Measurements from ENCODE around the gene INSRR.

INSRR gene

DNA sequence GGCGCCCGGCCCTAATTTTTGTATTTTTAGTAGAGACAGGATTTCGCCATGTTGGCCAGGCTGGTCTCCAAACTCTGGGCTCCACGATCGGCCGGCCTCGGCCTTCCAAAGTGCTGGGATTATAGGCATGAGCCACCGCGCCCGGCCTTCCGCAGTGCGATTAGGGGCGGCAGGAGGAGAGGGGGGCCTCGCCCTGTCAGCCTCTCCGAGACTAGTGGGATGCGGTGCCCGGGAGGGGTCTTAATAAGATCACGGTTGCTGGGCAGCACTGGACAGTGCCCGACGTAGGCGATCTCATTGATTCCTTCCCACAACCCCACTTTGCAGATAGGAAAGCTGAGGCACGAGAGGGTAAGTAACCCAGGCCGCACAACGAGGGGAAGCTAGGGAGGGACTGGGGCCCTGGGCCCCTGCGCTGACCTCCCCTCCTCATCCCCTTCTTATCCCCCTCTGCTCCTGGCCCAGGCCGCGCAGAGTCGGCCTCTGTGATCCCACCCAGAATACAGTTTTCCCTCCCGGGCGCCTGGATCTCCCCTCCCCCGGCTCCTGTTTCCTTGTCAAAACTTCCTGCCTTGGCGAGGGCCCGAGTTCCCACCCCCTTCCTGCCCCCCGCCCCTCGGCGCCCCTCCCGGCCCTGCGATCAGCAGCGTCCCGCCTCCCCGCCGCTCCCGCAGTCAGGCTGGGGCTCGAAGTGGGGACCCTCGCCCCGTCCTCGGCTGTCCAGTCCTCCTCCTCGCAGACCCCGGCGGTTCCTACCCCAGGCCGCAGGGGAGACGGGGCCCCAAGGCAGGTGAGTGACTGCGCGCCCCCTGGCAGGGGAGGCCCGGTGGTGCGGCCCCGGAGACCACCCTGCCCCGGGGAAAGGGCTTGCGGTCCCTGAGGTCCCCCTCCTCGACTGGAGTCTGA lies 34.4 kb upstream of the INSRR start, which contains the start of gene PEAR1:
Gene PEAR1 (plus strand): TSS at position 671 of the 906 bp plus-strand sequence. CDS start 10,209 bp downstream, outside the sequence.
- no peak for DNase-seq

- DNase-seq = peak; percentile 84
Observed at GRCh38 chr1:156892190-156893047, 33.5 kb upstream of the INSRR start.

- peak; percentile 46 for DNase-seq
Observed at GRCh38 chr1:156889802-156890580, 31.1 kb upstream of the INSRR start.

DNA sequence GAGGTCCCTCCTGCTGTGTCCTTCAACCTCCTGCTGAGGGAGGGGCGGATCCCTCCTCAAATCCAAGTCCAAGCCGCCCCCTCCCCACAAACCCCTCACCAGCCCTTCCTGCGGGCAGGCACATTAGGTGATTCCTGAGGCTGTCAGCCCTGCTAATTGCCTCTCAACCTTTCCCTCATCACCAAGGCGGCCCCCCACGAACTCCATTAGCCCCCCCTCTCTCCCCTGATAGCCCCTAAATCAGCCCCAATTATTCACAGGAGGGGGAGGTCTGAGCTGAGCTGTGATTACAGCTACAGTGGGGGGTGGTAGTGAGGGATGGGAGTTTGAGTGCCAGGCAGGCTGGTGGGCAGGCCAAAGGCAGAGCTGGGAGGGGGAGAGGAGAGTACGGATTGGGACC lies 28.8 kb upstream of the INSRR start:
- DNase-seq = no peak

- no peak for DNase-seq
Observed at GRCh38 chr1:156887317-156887716, 28.4 kb upstream of the INSRR start.

DNA sequence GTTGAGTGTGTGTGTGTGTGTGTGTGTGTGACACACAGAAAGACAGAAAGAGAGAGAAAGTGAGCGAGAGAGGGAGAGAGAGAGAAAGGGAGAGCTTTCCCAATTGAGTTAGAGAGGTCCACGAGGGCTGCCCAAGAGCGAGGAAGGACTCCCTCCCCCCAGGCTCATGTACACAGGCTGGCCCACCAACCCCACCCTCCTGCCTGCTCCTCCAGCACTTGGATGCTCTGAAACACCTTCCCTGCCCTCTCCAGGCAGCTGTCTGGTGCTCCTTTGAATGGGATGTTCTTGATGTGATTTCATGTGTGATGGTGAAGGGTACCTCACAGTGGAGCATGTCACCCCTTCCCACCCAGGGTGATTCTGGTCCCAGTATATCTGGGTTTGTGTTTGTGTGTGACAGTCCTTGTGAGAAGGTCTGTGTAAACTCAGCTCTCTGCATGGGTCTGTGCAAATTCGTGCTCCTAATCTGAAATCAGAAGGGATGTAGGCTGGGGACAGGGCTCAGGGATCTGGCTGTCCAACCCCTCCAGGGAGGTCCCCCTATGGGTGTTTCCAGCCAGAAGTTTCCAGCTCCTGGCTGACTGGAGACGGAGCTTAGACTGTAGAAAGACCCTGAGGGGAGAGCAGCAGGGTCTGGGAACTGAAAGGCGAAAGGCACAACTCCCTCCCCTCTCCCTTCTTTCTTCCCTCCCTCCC lies 27.8 kb upstream of the INSRR start:
- DNase-seq = no peak

GRCh38 chr1:156885880-156886355 lies 27.0 kb upstream of the INSRR start:
- DNase-seq = no peak

- no peak for DNase-seq
Observed at GRCh38 chr1:156885314-156885713, 26.4 kb upstream of the INSRR start.

- DNase-seq = no peak
Observed at GRCh38 chr1:156884560-156885184, 25.8 kb upstream of the INSRR start.

DNA sequence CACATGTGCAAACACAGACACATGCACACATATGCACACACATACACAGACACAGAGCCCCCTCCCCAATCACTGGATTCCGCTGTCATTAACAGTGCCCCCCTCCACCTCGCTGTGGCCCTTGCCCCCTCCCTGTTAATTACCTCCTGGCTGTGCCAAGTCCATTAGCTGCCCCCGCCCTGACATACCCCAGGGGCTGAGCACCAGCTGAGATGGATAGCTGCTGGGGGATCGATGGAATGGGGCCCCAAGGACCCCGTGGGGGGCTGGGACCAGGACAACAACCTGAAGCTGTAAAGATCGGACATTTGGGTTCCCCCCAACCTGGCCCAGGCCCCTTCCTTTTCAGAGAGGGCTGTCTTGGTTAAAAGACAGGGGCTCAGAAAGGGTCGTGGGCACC lies 25.0 kb upstream of the INSRR start:
- no peak for DNase-seq

- no peak for DNase-seq
Observed at GRCh38 chr1:156882543-156882942, 23.6 kb upstream of the INSRR start.

DNA sequence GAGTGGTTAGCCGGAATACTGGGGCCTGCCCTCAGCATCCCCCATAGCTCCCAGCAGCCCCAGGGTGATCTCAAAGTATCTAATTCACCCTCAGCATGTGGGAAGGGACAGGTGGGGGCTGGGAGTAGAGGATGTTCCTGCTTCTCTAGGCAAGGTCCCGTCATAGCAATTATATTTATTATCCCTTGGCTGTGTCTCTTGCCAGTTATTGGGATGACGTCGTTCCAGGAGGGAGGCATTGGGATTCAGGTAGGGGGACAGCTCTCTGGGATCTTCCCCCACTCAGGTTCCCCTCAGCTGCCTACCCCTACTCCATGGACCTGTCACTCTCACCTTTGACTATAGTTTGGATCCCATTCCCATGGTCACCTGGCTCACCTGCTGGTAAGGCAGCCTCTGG lies 22.7 kb upstream of the INSRR start:
- DNase-seq = no peak

DNA sequence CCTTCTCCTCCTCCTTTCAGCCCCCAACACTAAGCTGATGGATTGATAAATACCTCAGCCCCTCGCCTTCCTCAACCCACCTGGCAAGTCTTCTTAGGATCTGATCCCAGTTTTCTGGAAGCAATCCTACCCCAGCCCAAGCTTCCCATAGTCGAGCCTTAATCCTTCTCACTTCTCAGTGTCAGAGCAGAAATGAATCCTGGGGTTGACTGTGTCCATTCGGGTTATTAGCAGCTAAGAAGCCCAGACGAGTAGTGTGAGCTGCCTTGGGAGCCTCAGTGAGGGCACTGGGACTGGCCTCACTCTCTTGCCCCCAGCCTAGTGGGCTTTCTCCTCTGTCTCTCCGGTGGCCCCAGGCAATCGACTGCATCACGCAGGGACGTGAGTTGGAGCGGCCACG lies 22.2 kb upstream of the INSRR start:
- no peak for DNase-seq

DNA sequence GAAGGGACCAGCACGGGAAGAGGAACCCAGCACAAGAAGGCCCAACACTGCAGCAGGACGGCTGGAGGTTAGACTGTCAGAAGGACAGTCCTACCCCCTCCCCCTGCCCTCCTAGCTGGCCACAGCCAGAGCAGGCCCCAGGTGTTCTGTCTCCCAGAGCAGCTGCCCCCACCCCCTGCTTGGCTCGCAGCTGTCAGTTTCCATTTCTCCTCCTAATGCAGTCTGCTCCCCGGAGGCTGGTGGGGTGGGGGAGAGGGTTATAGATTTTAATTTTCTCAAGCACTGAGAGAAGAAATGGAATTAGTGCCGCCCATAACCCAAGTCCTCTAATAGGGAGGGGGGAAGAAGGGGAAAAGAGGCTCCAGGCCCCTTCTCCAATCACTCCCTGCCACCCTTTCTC lies 21.6 kb upstream of the INSRR start:
- no peak for DNase-seq

DNA sequence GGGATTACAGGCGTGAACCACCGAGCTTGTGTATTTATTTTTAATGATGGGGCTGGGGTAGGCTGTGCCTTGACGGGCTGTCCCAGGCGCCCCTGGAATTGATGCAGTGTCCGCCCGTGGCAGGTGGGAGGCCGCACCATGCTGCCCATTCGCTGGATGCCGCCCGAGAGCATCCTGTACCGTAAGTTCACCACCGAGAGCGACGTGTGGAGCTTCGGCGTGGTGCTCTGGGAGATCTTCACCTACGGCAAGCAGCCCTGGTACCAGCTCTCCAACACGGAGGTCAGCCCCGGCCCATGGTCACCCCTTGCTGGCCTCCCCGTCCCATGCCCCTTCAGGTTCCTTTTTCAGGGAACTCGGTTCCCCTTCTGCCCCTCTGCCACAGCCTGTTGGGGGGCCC lies 21.0 kb upstream of the INSRR start:
- no peak for DNase-seq

DNA sequence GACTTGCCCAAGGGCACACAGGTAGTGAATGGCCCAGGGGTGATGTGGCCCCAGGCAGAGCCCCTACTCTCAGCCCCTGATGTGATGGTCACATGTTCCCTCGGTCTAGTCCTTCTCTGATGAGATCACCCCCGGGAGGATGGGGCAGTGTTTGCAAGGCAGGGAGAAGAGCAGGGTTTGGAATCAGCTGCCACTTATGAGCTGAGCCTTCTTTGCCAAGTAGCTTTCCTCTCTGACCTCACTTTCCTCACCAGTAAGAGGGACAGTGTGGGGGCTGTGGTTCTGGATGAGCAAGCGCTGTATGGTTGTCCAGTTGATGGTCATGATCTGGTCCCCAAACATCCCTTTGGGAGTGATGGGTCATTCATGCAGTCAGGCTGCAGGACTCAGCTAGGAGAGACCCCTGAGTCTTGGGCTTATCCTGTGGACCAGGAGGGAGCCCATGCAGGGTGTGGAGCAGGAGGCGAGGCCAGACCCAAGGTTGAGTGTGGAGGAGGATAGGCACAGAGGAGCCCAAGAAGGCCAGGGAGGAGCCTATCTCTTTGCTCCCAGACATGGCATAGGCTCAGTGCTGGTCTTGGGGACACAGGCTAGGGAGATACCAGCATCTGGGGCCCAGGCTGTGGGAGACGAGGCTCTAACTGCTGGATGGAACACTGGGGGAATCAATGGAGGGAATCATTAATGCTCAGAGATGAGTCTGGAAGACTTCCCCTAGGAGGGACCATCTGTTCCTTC lies 18.7 kb upstream of the INSRR start:
- no peak for DNase-seq

DNA sequence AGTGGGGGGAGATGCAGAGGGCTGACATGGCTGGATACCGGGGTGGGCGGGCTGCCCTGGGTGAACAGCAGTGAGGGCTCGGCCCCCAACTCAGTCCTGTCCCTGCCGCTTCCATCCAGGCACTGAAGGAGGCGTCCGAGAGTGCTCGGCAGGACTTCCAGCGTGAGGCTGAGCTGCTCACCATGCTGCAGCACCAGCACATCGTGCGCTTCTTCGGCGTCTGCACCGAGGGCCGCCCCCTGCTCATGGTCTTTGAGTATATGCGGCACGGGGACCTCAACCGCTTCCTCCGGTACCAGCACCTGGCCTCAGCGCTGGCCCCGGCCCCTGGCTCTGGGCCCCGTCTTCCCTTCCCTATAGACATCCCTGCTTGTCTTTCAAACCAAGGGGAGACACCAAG lies 17.4 kb upstream of the INSRR start:
- no peak for DNase-seq

DNA sequence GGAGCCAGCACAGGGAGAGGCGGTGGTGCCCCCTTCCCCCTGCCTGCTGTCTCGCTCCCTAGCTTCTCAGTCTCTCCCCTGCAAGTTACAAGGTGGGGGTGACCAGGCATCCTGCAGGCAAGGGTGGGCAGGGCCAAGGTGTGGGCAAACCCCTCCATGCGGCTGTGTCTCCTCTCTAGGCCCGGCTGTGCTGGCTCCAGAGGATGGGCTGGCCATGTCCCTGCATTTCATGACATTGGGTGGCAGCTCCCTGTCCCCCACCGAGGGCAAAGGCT lies 16.4 kb upstream of the INSRR start:
- DNase-seq = no peak

- no peak for DNase-seq
Observed at GRCh38 chr1:156874572-156875340, 15.8 kb upstream of the INSRR start.

- DNase-seq = no peak
Observed at GRCh38 chr1:156874142-156874541, 15.2 kb upstream of the INSRR start.

- no peak for DNase-seq
Observed at GRCh38 chr1:156873659-156874058, 14.7 kb upstream of the INSRR start.
